Activated T-helper 2 cell treated with anti-CD3 and anti-CD28 coated beads, Interferon-gamma antibody, Interleukin-2, Interleukin-4, amounts not matched to agents 10 μg/mL and 5 μg/mL and 100 μg/mL, durations not matched to agents 14 hours and 24 hours and 36 hours (primary cell): Measurements from ENCODE around the gene MAP2. TPM values are rescaled to one million over a fixed set of nuclear protein-coding genes. Genes with fewer than 3 reads are reported as not detected.

Experiments
- DNase-seq: peaks from one replicate; pipeline ENCODE4 v3.0.0; 2021; ENCODE audit warnings: low spot score
- H3K27ac Mint-ChIP-seq: one replicate; pipeline ENCODE4 v1.8.0; 2021; ENCODE audit warnings: mixed read lengths
- H3K27me3 Mint-ChIP-seq: one replicate; pipeline ENCODE4 v1.8.0; 2021; ENCODE audit warnings: low read depth, mixed read lengths
- H3K36me3 Mint-ChIP-seq: one replicate; pipeline ENCODE4 v1.8.0; 2021; ENCODE audit warnings: low read depth, mixed read lengths
- H3K4me1 Mint-ChIP-seq: one replicate; pipeline ENCODE4 v1.8.0; 2021; ENCODE audit warnings: low read depth, mixed read lengths
- H3K4me3 Mint-ChIP-seq: one replicate; pipeline ENCODE4 v1.8.0; 2021; ENCODE audit warnings: low read depth, mild to moderate bottlenecking, moderate library complexity, mixed read lengths
- H3K9me3 Mint-ChIP-seq: one replicate; pipeline ENCODE4 v1.8.0; 2021; ENCODE audit warnings: mixed read lengths
- intact Hi-C: fragments of 100-400 bp; cut with micrococcal nuclease; formaldehyde crosslinking; loops from one replicate; pipeline ENCODE4 v1.15.1; 2023
- total RNA-seq: library from RNA; stranded (reverse); gene quantifications from 2 replicates; pipeline ENCODE4 v1.2.3, GENCODE V29; 2022

Gene MAP2
- total RNA-seq, 1 donor from 2014 or later, result not detected

DNA sequence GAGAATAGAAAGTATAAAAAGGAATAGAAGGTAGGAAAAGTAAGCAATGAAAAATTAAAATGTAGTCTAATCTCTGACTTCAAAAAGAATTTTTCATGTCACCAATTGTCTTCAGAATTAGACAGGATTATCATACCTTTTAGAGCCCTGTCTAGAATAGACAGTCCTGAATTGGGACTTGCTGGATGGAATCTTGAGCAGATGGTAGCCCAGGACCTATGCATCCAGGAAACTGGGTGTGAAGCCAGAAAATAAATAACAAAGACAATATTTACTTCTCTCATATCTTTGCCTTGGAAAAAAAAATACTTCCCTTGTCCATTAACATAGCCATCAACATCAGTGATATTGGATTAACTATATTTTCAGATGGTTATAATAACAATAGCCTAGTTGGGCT, 250.0 kb downstream of the MAP2 start:
- no peak overlapping the region for H3K4me3 Mint-ChIP-seq
- no peak for DNase-seq
- intact Hi-C loops, result no loop called here
- H3K9me3 Mint-ChIP-seq, result no peaks in the 10 kb centered on the region
- H3K4me1 Mint-ChIP-seq, result no peaks in the 10 kb centered on the region
- H3K27me3 Mint-ChIP-seq, result no peaks in the 10 kb centered on the region
- no peak overlapping the region for H3K27ac Mint-ChIP-seq
- H3K36me3 Mint-ChIP-seq, result no peaks in the 10 kb centered on the region

DNA sequence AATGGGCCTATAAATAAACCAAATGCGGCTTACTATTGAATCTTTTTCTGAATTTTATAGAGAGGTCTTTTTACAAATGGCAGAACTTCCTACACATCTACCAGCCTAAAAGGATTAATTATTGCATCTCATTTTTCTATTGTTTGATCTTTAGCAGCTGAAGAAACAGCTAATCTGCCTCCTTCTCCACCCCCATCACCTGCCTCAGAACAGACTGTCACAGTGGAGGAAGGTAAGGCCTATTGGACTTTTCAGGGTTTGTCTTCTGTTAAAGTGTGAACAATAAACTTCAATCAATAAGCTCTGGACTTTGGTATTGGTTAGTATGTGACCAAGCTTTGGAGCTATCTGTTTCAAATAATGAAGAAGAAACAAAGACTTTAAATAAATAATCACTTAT, 256.7 kb downstream of the MAP2 start:
- H3K27ac Mint-ChIP-seq, result no peak overlapping the region
- DNase-seq, result no peak
- no peaks in the 10 kb centered on the region for H3K36me3 Mint-ChIP-seq
- no peak overlapping the region for H3K4me3 Mint-ChIP-seq
- intact Hi-C loops, result no loop called here
- H3K9me3 Mint-ChIP-seq, result no peaks in the 10 kb centered on the region
- no peaks in the 10 kb centered on the region for H3K27me3 Mint-ChIP-seq
- H3K4me1 Mint-ChIP-seq, result no peaks in the 10 kb centered on the region

DNA sequence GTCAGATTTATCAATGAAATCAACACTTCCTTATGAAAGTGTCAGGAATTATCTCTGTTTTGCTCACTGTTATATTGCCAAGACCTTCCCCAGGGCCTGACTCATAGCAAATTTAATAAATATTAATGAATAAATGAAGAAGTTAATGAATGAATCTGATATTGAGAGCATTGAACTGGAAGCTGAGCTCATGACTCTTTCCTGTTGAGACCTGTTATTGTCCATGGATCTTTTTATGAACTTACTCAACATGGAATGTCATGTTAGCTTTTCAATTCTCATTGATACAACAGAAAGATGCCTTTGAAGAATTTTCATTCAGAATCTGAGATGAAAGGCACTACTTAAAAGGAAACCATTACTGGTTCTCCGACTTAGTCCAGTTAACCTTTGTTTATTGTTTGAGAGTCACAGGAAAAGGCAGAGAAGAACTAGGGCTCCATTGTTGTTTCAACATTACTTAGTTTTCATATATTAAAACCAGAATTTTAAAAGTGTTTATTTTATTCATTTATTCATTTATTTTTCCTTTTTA, 257.4 kb downstream of the MAP2 start:
- no peaks in the 10 kb centered on the region for H3K4me1 Mint-ChIP-seq
- H3K36me3 Mint-ChIP-seq, result no peaks in the 10 kb centered on the region
- no peak for DNase-seq
- no peaks in the 10 kb centered on the region for H3K9me3 Mint-ChIP-seq
- H3K27ac Mint-ChIP-seq, result no peak overlapping the region
- no peaks in the 10 kb centered on the region for H3K27me3 Mint-ChIP-seq
- intact Hi-C loops, result no loop called here
- H3K4me3 Mint-ChIP-seq, result no peak overlapping the region

DNA sequence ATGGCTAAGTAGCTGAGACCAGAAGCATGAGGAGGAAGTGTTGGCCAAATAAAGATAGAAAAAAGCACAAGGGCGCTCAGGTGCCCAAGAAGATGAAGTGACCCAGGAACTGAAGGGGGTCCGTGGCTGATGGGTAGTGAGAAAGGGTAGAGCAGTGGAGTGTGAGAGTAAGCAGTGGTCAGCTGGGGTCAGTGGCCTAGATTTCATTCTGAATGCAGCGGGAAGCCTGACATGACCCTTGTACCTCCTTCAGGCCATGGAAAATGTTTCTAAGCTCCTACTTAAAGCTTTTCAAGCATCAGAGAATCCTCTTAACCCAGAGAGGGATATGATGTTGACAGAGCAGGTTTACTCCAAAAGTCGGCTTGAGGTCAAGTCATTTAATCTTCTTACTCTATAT, 258.8 kb downstream of the MAP2 start:
- no peak overlapping the region for H3K27ac Mint-ChIP-seq
- no peaks in the 10 kb centered on the region for H3K27me3 Mint-ChIP-seq
- no peaks in the 10 kb centered on the region for H3K36me3 Mint-ChIP-seq
- no peak for DNase-seq
- no peaks in the 10 kb centered on the region for H3K9me3 Mint-ChIP-seq
- H3K4me1 Mint-ChIP-seq, result no peaks in the 10 kb centered on the region
- no peak overlapping the region for H3K4me3 Mint-ChIP-seq
- intact Hi-C loops, result no loop called here

DNA sequence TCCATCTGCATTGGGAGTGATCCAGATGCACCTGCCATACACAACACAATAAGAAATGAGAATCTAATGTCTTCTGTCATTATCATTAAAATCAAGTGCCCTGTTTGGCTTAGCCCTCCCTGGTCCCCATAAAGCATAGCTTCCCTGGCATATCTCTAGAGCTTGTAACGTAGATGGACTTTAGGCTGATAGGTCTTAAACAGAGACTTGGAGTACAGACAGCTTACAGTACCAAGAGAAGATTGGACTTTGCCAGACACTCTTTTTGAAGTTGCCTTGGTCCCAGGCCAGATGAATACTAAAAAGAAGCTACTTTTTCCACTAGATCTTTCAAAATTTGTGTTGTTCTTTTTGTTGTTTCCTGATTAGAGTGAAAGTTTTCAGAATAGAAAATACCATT, 261.5 kb downstream of the MAP2 start:
- intact Hi-C loops, result no loop called here
- Mint-ChIP-seq H3K4me1 (no peaks in the 10 kb centered on the region), H3K36me3 (no peaks in the 10 kb centered on the region), H3K4me3 (no peak overlapping the region), H3K27me3 (peaks cover 4% of the 10 kb centered on the region), H3K9me3 (no peaks in the 10 kb centered on the region), H3K27ac (no peak overlapping the region)
- no peak for DNase-seq

DNA sequence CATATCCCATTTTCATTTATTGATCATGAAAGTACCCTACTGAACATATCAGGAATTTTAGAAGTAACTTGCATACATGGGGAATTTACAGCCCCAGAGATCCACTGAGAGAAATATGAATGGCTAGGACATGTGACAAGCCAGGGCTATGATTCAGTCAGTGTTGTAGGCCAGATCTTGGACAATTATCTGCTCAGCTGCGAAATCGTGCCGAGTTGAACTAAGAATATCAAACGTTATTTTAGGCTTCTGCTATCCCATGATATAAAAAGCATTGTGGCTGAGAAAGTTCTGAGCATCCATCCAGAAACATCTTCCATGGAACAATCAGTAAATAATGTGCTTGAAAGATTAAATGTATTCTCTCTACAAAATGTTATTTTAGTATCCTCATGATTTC, 262.1 kb downstream of the MAP2 start:
- intact Hi-C loops, result no loop called here
- no peak for DNase-seq
- Mint-ChIP-seq H3K4me1 (no peaks in the 10 kb centered on the region), H3K9me3 (no peaks in the 10 kb centered on the region), H3K36me3 (no peaks in the 10 kb centered on the region), H3K4me3 (no peak overlapping the region), H3K27me3 (peaks cover 5% of the 10 kb centered on the region), H3K27ac (no peak overlapping the region)

DNA sequence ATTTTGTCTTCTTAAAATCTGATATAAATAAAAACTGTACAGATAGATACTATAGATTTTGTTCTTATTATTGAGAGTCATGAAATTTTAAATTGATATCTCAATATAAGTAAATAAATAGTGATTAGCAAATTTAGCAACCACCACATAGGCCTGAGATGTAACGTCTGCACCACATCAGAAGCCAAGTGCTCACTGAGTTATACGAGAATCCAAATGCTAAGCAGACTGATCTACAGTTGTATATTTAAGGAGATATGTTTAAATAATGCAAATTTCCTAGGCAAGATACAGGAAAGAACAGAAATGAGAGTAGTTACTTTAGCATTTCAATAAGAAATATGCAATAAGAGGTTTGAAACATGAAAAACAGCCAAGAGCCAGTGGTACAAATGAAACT, 262.6 kb downstream of the MAP2 start:
- Mint-ChIP-seq H3K27me3 (peaks cover 5% of the 10 kb centered on the region), H3K4me3 (no peak overlapping the region), H3K4me1 (no peaks in the 10 kb centered on the region), H3K36me3 (no peaks in the 10 kb centered on the region), H3K9me3 (no peaks in the 10 kb centered on the region), H3K27ac (no peak overlapping the region)
- no peak for DNase-seq
- intact Hi-C loops, result no loop called here

DNA sequence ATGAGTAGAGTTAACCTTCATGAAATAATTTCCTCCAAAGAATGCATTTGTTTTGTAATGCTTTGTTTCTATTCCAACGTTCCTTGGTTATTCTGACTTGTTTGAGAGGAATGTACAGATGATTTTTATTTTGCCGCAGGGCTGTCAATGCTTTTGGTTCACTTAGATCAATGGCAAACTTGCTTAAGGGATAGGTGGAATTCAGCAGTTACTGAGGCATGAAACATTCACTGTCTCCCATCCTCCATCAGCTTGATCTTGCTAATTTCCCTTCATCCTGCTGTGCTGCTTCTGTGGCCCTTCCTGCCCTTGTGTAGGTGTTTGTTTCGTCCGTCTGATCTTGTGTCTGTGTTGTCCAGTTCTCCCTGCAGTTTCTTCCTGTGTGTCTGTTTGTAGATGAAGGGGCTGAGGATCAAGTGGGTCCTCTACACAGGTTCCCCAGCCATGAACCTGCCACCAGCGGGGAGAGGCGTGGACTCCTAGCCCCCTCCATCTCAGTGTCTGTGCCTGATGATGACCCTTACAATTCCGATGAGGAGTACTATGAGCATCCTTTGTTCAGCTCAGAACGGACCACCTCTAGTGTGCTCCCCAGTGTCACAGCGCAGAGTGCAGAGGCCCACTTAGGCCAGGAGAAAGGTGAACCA, 263.6 kb downstream of the MAP2 start:
- no peak for DNase-seq
- Mint-ChIP-seq H3K27ac (no peak overlapping the region), H3K4me1 (no peaks in the 10 kb centered on the region), H3K36me3 (no peaks in the 10 kb centered on the region), H3K9me3 (no peaks in the 10 kb centered on the region), H3K4me3 (no peak overlapping the region), H3K27me3 (peaks cover 5% of the 10 kb centered on the region)
- intact Hi-C loops, result no loop called here

DNA sequence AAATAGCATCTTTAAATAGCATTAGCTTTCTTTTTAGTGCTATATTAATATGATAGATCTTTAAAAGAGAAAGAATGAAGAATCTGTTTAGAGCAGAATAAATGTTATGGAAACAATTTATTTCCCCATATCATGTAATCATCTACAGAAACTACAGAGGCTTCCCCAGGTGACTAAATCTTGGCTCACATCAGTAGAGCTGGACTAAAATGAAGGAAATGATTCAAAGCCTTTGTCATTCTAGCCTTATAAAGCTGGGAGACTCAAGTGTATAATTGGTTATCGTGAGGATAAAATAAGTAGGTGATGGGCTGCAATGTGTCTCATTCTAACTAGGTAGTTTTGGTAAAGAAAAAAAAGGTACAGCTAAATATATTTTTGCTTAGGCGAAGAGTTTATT, 264.5 kb downstream of the MAP2 start:
- H3K9me3 Mint-ChIP-seq, result no peaks in the 10 kb centered on the region
- H3K27ac Mint-ChIP-seq, result no peak overlapping the region
- H3K4me1 Mint-ChIP-seq, result no peaks in the 10 kb centered on the region
- H3K4me3 Mint-ChIP-seq, result no peak overlapping the region
- H3K27me3 Mint-ChIP-seq, result peaks cover 5% of the 10 kb centered on the region
- DNase-seq, result no peak
- H3K36me3 Mint-ChIP-seq, result no peaks in the 10 kb centered on the region
- intact Hi-C loops, result no loop called here

DNA sequence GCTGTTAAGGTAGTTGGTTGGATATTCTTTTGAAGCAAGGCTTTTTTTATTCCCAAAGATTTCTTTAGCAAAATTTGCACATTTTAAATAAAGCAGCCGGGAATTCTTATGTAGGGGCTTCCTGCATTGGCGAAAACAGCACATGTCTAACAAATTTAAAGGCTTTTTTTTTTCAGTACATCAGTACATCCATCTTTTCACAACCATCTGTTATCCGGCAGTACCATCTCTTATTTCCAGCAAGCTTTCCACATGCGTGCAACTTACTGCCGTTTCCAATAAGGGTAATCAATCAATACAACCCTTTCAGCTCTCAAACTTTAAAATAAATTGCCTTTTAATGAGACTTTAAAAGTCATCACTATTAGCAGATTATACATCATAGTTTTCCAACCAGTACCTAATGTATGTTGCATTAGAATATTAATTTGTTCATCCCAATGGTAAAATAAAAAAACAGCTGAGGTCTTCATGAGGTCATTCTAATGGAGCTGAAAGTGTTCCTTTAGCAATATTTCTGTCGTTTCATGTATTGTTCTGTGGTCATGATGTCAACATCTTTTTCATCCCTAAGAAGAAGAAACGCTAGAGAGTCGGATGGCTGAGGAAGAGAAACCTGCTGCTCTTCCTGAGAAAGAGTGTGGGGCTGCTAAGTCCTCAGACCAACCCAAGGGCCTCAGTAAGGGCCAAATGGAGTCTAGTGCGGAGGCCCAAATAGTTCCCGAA, 266.3 kb downstream of the MAP2 start:
- H3K9me3 Mint-ChIP-seq, result no peaks in the 10 kb centered on the region
- H3K27me3 Mint-ChIP-seq, result peaks cover 5% of the 10 kb centered on the region
- DNase-seq, result no peak
- no peaks in the 10 kb centered on the region for H3K36me3 Mint-ChIP-seq
- no peak overlapping the region for H3K4me3 Mint-ChIP-seq
- intact Hi-C loops, result no loop called here
- H3K27ac Mint-ChIP-seq, result no peak overlapping the region
- H3K4me1 Mint-ChIP-seq, result no peaks in the 10 kb centered on the region

DNA sequence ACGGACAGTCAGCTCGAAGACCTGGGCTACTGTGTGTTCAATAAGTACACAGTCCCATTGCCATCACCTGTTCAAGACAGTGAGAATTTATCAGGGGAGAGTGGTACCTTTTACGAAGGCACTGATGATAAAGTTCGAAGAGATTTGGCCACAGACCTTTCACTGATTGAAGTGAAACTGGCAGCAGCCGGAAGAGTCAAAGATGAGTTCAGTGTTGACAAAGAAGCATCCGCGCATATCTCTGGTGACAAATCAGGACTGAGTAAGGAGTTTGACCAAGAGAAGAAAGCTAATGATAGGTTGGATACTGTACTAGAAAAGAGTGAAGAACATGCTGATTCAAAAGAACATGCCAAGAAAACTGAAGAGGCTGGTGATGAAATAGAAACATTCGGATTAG, 270.9 kb downstream of the MAP2 start:
- peaks cover 10% of the 10 kb centered on the region for H3K4me1 Mint-ChIP-seq
- H3K36me3 Mint-ChIP-seq, result no peaks in the 10 kb centered on the region
- no peak for DNase-seq
- no peak overlapping the region for H3K27ac Mint-ChIP-seq
- no peaks in the 10 kb centered on the region for H3K9me3 Mint-ChIP-seq
- no peak overlapping the region for H3K4me3 Mint-ChIP-seq
- H3K27me3 Mint-ChIP-seq, result peaks cover 2% of the 10 kb centered on the region
- intact Hi-C loops, result no loop called here

DNA sequence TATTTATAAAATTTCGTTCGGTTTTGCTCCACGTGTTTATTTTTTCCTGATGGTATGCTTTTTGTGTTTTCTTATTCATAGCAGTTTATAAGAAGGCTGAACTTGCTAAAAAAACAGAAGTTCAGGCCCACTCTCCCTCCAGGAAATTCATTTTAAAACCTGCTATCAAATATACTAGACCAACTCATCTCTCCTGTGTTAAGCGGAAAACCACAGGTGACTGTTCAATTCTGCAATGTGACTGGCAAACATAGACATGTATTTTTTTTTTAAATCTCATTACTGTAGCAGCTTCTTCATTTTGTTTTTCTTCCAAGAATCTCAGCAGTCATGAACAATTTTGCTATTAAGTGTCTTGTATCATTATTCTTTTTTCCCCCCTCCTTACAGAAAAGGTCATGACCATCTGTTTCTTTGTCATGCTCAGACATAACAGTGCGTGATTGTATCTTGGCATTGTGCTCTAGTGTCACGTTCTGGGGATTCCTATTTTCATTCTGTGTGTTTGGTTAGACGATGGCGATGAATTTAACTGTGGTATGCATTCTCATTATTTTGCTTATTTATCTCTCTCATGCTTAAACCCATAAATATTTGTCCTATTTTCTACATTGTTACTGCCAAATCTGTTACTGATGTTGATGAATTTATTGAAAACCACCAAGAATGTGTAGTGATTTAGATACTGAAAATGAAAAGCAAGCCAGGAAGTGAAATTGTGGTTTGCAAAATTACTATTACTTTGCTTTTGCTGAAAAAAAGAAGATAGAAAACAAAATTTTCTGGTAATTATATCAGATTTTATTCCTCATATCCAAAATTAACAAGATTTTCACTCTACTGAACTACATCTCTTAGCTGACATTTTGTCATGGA, 273.2 kb downstream of the MAP2 start:
- Mint-ChIP-seq H3K27ac (no peak overlapping the region), H3K27me3 (no peaks in the 10 kb centered on the region), H3K36me3 (no peaks in the 10 kb centered on the region), H3K9me3 (no peaks in the 10 kb centered on the region), H3K4me1 (peaks cover 10% of the 10 kb centered on the region), H3K4me3 (no peak overlapping the region)
- DNase-seq, result no peak
- intact Hi-C loops, result no loop called here

DNA sequence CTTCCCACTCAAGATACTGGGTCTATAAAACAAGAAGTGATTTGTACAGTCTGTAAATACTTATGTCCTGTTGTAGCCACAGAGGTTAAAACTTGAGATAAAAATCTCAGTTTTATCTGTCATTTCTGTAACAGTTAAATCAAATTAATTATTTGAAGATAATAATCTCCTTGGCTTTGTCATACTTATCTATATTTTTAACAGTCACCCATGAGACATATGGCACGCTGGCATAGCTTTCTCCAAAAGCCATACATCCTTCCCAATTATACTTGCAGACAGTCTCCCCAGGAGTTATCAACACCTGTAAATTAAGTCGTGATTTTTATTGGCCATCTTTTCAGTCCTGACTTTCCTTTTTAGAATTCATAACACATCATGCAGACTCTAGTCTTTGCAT, 278.9 kb downstream of the MAP2 start:
- no peaks in the 10 kb centered on the region for H3K36me3 Mint-ChIP-seq
- H3K9me3 Mint-ChIP-seq, result no peaks in the 10 kb centered on the region
- H3K27ac Mint-ChIP-seq, result no peak overlapping the region
- no peaks in the 10 kb centered on the region for H3K4me1 Mint-ChIP-seq
- H3K4me3 Mint-ChIP-seq, result no peak overlapping the region
- H3K27me3 Mint-ChIP-seq, result peaks cover 1% of the 10 kb centered on the region
- no peak for DNase-seq
- intact Hi-C loops, result no loop called here
